Measurements from ENCODE around the gene DSCAM. TPM values are rescaled to one million over a fixed set of nuclear protein-coding genes. Genes with fewer than 3 reads are reported as not detected.

DSCAM gene
- total and polyA plus RNA-seq, 2 experiments from 2014 or later: 0.23 to 0.42 TPM

DNA sequence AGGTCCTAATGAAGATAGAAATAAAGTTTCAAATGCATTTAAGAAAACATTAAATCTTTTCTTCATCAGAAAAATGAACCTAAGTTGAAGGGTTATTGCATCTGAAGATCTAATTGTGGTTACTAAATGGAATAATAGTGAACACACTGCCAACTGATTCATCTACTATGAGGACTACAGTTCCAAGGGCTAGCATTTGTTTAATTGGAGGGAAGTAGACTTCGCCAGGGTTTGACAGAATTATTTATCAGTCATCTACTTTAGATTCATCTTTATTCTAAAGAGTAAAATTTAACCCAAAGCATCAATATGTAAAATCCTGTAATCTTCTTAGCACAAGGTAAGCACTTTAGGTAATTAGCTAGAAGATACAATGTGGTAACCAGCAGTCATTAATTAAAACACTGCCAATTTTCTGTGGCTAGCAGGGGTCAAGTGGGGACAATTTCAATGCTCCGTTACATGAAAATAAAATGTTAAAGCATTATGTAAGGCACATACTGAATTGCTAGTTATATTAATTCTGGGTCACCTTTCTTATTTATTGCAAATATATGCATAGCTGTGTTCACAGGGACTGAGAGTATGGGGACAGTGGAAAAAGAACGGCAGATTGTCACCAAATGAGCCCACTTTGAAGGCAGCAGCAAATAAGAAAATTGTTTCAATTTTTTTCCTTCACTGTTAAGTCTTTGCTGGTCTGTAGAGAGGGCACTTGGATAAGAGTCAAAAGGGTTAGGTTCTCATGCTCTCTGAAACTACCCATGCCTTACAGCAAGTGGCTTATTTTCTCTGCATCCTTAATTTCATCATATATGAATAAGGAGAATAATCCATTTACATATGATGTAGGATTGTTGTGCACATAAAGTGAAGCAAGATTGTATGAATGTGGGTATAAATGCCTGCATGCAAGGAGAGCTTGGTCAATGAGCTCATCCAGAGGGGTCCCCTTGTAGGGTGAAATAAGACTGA is 563.8 kb downstream of the DSCAM start:
- no peaks in the 10 kb centered on the region for H3K9me3 ChIP-seq (ENCODE audit: low read depth)
- TF ChIP-seq, protein P1, sequence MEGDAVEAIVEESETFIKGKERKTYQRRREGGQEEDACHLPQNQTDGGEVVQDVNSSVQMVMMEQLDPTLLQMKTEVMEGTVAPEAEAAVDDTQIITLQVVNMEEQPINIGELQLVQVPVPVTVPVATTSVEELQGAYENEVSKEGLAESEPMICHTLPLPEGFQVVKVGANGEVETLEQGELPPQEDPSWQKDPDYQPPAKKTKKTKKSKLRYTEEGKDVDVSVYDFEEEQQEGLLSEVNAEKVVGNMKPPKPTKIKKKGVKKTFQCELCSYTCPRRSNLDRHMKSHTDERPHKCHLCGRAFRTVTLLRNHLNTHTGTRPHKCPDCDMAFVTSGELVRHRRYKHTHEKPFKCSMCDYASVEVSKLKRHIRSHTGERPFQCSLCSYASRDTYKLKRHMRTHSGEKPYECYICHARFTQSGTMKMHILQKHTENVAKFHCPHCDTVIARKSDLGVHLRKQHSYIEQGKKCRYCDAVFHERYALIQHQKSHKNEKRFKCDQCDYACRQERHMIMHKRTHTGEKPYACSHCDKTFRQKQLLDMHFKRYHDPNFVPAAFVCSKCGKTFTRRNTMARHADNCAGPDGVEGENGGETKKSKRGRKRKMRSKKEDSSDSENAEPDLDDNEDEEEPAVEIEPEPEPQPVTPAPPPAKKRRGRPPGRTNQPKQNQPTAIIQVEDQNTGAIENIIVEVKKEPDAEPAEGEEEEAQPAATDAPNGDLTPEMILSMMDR (IDR thresholded peaks at IDR 0.05; ENCODE audit: low read depth, low read length): no peak
- no peak for DNase-seq (ENCODE audit: low read depth in 1 of 2, low spot score in 1 of 2)
- H3K4me1 ChIP-seq (ENCODE audit: low read depth): no peaks in the 10 kb centered on the region
- no peaks in the 10 kb centered on the region for H3K27me3 ChIP-seq
- H3K4me3 ChIP-seq: no peak overlapping the region
- no peaks in the 10 kb centered on the region for H3K36me3 ChIP-seq
- H3K27ac ChIP-seq: no peak overlapping the region

DNA sequence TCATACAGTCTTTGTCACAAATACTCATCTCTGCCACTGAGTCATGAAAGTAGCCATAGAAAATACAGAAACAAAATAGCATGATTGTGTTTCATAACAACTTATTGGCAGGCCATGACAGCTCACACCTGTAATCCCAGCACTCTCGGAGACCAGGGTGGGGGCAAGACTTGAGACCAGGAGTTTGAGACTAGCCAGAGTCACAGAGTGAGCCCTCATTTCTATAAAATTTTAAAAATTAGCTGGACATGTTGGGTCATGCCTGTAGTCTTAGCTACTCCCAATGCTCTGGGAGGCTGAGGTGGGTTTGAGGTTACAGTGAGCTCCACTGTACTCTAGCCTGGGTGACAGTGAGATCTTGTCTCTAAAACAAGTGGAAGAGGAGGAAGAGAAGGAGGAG is 568.6 kb downstream of the DSCAM start:
- no peaks in the 10 kb centered on the region for H3K36me3 ChIP-seq
- TF ChIP-seq, protein P1 (IDR thresholded peaks at IDR 0.05; ENCODE audit: low read depth, low read length): no peak
- no peak for DNase-seq (ENCODE audit: low read depth in 1 of 2, low spot score in 1 of 2)
- no peaks in the 10 kb centered on the region for H3K9me3 ChIP-seq (ENCODE audit: low read depth)
- no peaks in the 10 kb centered on the region for H3K27me3 ChIP-seq
- H3K4me1 ChIP-seq (ENCODE audit: low read depth): no peaks in the 10 kb centered on the region
- no peak overlapping the region for H3K4me3 ChIP-seq
- no peak overlapping the region for H3K27ac ChIP-seq

DNA sequence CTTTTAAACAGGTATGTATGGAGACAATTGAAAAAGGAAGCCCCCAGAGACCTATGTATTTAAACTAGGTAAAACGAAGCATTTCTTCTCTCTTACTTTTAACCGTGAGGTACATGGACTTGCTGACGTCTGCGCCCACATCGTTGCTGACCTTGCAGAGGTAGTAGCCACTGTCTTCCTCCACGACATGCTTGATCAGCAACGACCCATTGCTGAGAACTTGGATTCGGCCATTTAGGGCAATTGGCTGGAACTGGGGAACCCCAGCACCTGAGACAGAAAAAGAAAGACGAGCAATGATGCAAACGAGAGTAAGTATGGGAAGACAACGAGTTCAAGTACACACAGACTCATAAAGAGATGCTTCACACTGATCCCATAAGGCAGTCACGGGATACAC is 571.0 kb downstream of the DSCAM start:
- H3K36me3 ChIP-seq: no peaks in the 10 kb centered on the region
- no peaks in the 10 kb centered on the region for H3K9me3 ChIP-seq (ENCODE audit: low read depth)
- no peak overlapping the region for H3K27ac ChIP-seq
- H3K27me3 ChIP-seq: no peaks in the 10 kb centered on the region
- no peak overlapping the region for H3K4me3 ChIP-seq
- DNase-seq (ENCODE audit: low read depth in 1 of 2, low spot score in 1 of 2): no peak
- H3K4me1 ChIP-seq (ENCODE audit: low read depth): peaks cover 16% of the 10 kb centered on the region
- TF ChIP-seq, protein P1 (IDR thresholded peaks at IDR 0.05; ENCODE audit: low read depth, low read length): no peak

DNA sequence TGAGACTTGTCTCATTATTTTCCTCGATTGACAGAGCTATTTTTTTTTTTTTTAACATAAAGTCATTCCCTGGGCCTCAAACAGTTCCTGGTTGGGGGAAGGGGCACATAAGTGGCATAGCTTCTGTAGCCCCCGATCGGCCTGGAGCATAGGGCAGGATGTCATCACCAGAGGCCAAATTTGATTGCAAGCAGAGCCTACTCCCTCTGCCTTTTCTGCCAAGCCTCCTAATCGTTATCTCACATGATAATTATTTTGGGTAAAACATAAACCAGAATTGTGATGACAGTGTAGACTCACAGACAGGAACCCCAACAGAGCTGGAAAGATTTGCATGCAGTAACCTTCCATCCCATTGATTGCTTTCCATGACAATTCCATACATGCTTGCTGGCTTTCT is 574.9 kb downstream of the DSCAM start:
- no peak overlapping the region for H3K4me3 ChIP-seq
- H3K27me3 ChIP-seq: no peaks in the 10 kb centered on the region
- TF ChIP-seq, protein P1 (IDR thresholded peaks at IDR 0.05; ENCODE audit: low read depth, low read length): no peak
- DNase-seq (ENCODE audit: low read depth in 1 of 2, low spot score in 1 of 2): peak in 1 of 2 donors; percentile 37
- H3K4me1 ChIP-seq (ENCODE audit: low read depth): peaks cover 21% of the 10 kb centered on the region
- H3K9me3 ChIP-seq (ENCODE audit: low read depth): no peaks in the 10 kb centered on the region
- no peaks in the 10 kb centered on the region for H3K36me3 ChIP-seq
- H3K27ac ChIP-seq: peak overlapping the region; percentile 9

DNA sequence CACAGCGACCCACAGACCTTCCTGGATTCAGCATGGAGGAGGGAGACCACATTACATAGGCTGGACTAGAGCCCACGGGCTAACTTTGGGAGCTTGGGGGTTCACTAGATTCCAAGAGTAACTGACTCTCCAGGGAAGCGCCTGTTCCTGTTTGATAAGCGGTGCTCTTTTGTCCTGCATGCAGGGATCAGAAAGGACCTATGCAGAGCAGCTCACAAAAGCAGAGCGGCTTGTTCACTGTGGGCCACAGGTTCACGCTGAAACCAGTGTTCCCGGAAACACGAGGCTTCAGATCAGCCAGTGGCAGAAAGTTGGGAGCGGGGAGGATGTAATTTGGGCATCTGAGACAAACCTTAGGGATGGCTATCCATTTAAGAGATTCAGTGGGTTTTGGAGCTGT is 575.8 kb downstream of the DSCAM start:
- no peaks in the 10 kb centered on the region for H3K27me3 ChIP-seq
- H3K9me3 ChIP-seq (ENCODE audit: low read depth): no peaks in the 10 kb centered on the region
- H3K4me3 ChIP-seq: no peak overlapping the region
- peak in 1 of 2 donors; percentile 4 for DNase-seq (ENCODE audit: low read depth in 1 of 2, low spot score in 1 of 2)
- TF ChIP-seq, protein P1 (IDR thresholded peaks at IDR 0.05; ENCODE audit: low read depth, low read length): no peak
- H3K27ac ChIP-seq: no peak overlapping the region
- peaks cover 21% of the 10 kb centered on the region for H3K4me1 ChIP-seq (ENCODE audit: low read depth)
- H3K36me3 ChIP-seq: no peaks in the 10 kb centered on the region
